ENCODE results near the gene SNAI3. TPM values are rescaled to one million over a fixed set of nuclear protein-coding genes. Genes with fewer than 3 reads are reported as not detected.

Gene SNAI3
- total and polyA plus RNA-seq, 9 of the 15 experiments (the other 6 are each of a cell fraction or from before 2014, with no cell fraction given), result 0.04 to 4.1 (median 0.80) TPM; not detected in 1

GRCh38 chr16:88655733-88656281, 30.5 kb downstream of the SNAI3 start:
- no TSS peak for BruUV-seq (replicated peaks)
- POLR2A ChIA-PET, result interaction anchor here (0.6 to 1.2 kb wide), 2 partner anchors 23 to 60 kb away, joined by 3 to 4 read pairs; no protein-coding TSS in a partner anchor
- DNase-seq (ENCODE audit: extremely low read depth in 1 of 4, low spot score in 3 of 4) (no peak), ATAC-seq (no peak), FAIRE-seq (no peak)
- TF ChIP-seq FIP1L1 (IDR thresholded peaks at IDR 0.05; ENCODE audit: low read depth, low read length, poor library complexity, severe bottlenecking) (peak; percentile 29), PCBP1 (IDR thresholded peaks at IDR 0.05; ENCODE audit: low read depth, low read length, poor library complexity, severe bottlenecking) (peak; percentile 13), MYBL2 (IDR thresholded peaks at IDR 0.05; ENCODE audit: low read depth) (no peak), MYBL2 (CRISPR knock-in tag; IDR thresholded peaks at IDR 0.05; ENCODE audit: borderline replicate concordance) (no peak), NFATC3 (IDR thresholded peaks at IDR 0.05) (no peak)
- in situ Hi-C loops (cut with MboI), result no loop called here
- peaks cover 44% of the 10 kb centered on the region for H3K79me2 ChIP-seq (ENCODE audit: control insufficient read depth, insufficient read depth, low read length)
- H3K4me3 ChIP-seq, result no peak overlapping the region
- no peaks in the 10 kb centered on the region for H3K9me1 ChIP-seq (ENCODE audit: control insufficient read depth, insufficient read depth, low read length)
- peaks cover 86% of the 10 kb centered on the region; the same call in 2 of the 3 replicates for H3K36me3 ChIP-seq (ENCODE audit: control insufficient read depth, insufficient read depth, low read length)
- H2AFZ ChIP-seq (ENCODE audit: low read depth, low read length), result no peak overlapping the region
- 86% methylated on average over 26 of the region's 29 CpGs for WGBS (ENCODE audit: insufficient coverage, low coverage, missing lambda C conversion rate)
- CTCF ChIA-PET (ENCODE audit: low intra/inter-chr PET ratio), result no interaction called here
- no peak overlapping the region for H3K27ac ChIP-seq (ENCODE audit: extremely low read depth, low read depth, low read length)
- H4K20me1 ChIP-seq (replicated peaks; ENCODE audit: control insufficient read depth, insufficient read depth, low read length), result peaks cover 13% of the 10 kb centered on the region; the same call in 1 of the 2 replicates
- intact Hi-C loops (cut with micrococcal nuclease), result no loop called here
- peak overlapping the region in 1 of 2 experiments; percentile 14; a peak in 2 of 4 replicates for H3K9ac ChIP-seq (ENCODE audit: insufficient read depth in 1 of 2, low read depth in 2 of 2, low read length in 2 of 2)
- H3K4me2 ChIP-seq (ENCODE audit: insufficient read depth, low read length), result no peak overlapping the region
- H3K27me3 ChIP-seq (ENCODE audit: control insufficient read depth in 2 of 2, insufficient read depth in 2 of 2, low read length in 2 of 2), result no peaks in the 10 kb centered on the region
- no peaks in the 10 kb centered on the region for H3K9me3 ChIP-seq (replicated peaks; ENCODE audit: control insufficient read depth, insufficient read depth, low read depth, low read length)
- H3K4me1 ChIP-seq (replicated peaks in 1 of 2; ENCODE audit: control insufficient read depth in 2 of 2, insufficient read depth in 2 of 2, low read length in 2 of 2), result peaks cover 18 to 92% of the 10 kb centered on the region in 2 experiments

Data from K562 (cell line).